ENCODE results near the gene COG8. TPM values are rescaled to one million over a fixed set of nuclear protein-coding genes. Genes with fewer than 3 reads are reported as not detected.

Gene COG8
- total and polyA plus RNA-seq, 11 donors, result 13.3 to 43.0 (median 22.8) TPM

DNA sequence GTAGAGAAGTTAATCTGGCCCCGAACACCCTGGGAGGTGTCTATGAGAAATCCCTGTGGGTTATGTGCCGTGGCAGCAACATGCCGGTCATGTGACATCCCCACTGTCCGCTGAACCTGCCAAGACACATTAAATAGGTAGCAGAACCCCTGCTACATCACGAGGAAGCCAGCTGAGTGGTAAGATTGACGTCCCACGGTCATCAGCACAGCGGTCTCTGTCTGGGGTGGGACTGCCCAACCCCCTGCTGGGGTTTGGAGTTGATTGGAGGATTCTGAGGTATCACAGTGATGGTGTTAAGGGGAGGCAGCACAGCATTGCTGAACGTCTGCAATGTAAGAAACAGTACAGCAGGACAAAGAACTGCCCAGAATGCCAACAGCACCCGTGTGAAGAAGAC, 10.2 kb upstream of the COG8 start:
- TF ChIP-seq, protein P1, sequence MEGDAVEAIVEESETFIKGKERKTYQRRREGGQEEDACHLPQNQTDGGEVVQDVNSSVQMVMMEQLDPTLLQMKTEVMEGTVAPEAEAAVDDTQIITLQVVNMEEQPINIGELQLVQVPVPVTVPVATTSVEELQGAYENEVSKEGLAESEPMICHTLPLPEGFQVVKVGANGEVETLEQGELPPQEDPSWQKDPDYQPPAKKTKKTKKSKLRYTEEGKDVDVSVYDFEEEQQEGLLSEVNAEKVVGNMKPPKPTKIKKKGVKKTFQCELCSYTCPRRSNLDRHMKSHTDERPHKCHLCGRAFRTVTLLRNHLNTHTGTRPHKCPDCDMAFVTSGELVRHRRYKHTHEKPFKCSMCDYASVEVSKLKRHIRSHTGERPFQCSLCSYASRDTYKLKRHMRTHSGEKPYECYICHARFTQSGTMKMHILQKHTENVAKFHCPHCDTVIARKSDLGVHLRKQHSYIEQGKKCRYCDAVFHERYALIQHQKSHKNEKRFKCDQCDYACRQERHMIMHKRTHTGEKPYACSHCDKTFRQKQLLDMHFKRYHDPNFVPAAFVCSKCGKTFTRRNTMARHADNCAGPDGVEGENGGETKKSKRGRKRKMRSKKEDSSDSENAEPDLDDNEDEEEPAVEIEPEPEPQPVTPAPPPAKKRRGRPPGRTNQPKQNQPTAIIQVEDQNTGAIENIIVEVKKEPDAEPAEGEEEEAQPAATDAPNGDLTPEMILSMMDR (IDR thresholded peaks at IDR 0.05), result no peak
- TF ChIP-seq POLR2A (IDR thresholded peaks at IDR 0.05), result no peak
- intact Hi-C loops (cut with DNase I), result no loop called here
- Histone ChIP-seq H3K27me3 (no peaks in the 10 kb centered on the region), H3K9me3 (no peaks in the 10 kb centered on the region), H3K4me1 (peaks cover 0 to 9% (median 0%) of the 10 kb centered on the region in 12 donors), H3K27ac (no peak overlapping the region), H3K36me3 (peaks cover 0 to 54% (median 36%) of the 10 kb centered on the region in 9 donors), H3K4me3 (no peak overlapping the region)
- WGBS, 4 donors, result 83 to 90% (median 86%) methylated on average over 9 to 10 of the region's 10 CpGs
- ATAC-seq (no peak), DNase-seq (no peak)

DNA sequence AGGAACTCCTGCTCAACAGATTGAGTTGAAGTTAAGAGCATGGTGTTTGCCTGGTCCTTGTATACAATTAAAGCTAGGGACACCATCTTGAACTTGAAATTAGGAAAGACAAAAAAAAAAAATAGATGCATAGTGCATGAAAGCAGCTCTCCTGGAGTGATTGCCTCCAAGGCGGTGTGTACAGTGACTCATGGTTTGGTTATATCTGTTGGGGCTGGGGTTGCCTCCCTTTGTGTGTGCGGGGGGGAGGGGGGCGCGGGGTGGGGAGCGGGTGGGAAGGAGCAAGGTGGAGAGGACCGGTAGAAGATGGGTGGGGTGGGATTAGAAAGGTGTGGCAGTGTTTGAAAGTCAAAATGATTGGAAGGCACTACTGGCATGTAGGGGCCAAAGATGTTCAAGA, 8.9 kb upstream of the COG8 start:
- intact Hi-C loops (cut with DNase I), result no loop called here
- no peak for TF ChIP-seq POLR2A (IDR thresholded peaks at IDR 0.05)
- TF ChIP-seq, protein P1 (IDR thresholded peaks at IDR 0.05), result no peak
- ATAC-seq (no peak), DNase-seq (no peak)
- Histone ChIP-seq H3K27ac (no peak overlapping the region), H3K4me3 (no peak overlapping the region), H3K36me3 (peaks cover 0 to 64% (median 46%) of the 10 kb centered on the region in 9 donors), H3K4me1 (peaks cover 0 to 9% (median 0%) of the 10 kb centered on the region in 12 donors), H3K9me3 (no peaks in the 10 kb centered on the region), H3K27me3 (no peaks in the 10 kb centered on the region)
- 95 to 97% (median 95%) methylated on average over 6 of the region's 6 CpGs for WGBS, 4 donors

DNA sequence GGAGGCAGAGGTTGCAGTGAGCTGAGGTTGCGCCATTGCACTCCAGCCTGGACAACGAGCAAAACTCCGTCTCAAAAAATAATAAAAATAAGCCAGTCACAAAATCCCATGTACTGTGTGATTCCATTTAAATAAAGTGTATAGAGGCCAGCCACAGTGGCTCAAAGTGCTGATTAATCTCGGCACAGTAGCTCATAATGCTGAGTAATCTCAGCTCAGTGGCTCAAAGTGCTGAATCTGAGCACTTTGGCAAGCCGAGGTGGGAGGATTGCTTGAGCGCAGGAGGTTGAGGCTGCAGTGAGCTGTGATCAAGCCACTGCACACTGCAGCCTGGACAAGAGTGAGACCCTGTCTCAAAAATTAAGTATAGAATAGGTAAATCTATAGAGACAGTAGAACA, 7.3 kb upstream of the COG8 start:
- DNase-seq (no peak), ATAC-seq (no peak)
- H3K27me3 ChIP-seq, result no peaks in the 10 kb centered on the region
- TF ChIP-seq, protein P1 (IDR thresholded peaks at IDR 0.05), result no peak
- no peak for TF ChIP-seq POLR2A (IDR thresholded peaks at IDR 0.05)
- intact Hi-C loops (cut with DNase I), result no loop called here
- H3K4me3 ChIP-seq, result no peak overlapping the region
- WGBS, 4 donors, result 82 to 93% (median 91%) methylated on average over 6 of the region's 6 CpGs
- H3K36me3 ChIP-seq, result peaks cover 0 to 68% (median 49%) of the 10 kb centered on the region in 9 donors
- no peaks in the 10 kb centered on the region for H3K9me3 ChIP-seq
- no peak overlapping the region for H3K27ac ChIP-seq
- H3K4me1 ChIP-seq, result peaks cover 0 to 9% (median 0%) of the 10 kb centered on the region in 12 donors

DNA sequence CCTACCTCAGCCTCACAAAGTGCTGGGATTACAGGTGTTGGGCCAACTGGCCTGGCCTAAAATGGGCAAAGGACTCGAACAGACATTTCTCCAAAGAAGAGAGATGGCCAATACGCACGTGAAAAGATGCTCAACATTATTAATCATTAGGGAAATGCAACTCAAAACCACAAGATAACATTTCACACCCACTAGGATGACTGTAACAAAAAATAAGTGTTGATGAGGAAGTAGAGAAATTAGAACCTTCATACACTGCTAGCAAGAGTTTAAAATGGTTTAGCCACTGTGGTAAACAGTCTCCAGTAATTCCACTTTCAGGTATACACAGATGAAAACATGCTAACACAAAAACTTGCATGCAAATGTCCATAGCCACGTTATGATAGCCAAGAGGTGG, 6.6 kb upstream of the COG8 start:
- H3K27ac ChIP-seq, result no peak overlapping the region
- no peaks in the 10 kb centered on the region for H3K27me3 ChIP-seq
- H3K9me3 ChIP-seq, result no peaks in the 10 kb centered on the region
- ATAC-seq (no peak), DNase-seq (no peak)
- no peak overlapping the region for H3K4me3 ChIP-seq
- intact Hi-C loops (cut with DNase I), result no loop called here
- no peak for TF ChIP-seq POLR2A (IDR thresholded peaks at IDR 0.05)
- TF ChIP-seq, protein P1 (IDR thresholded peaks at IDR 0.05), result no peak
- H3K4me1 ChIP-seq, result peaks cover 0 to 12% (median 1%) of the 10 kb centered on the region in 12 donors
- WGBS, 4 donors, result 84 to 89% (median 88%) methylated on average over 4 of the region's 4 CpGs
- H3K36me3 ChIP-seq, result peaks cover 0 to 72% (median 49%) of the 10 kb centered on the region in 9 donors
